Astrocyte of the cerebellum (primary cell): ENCODE data around the gene WDR62.

Source experiments
- DNase-seq: peaks from one replicate; pipeline ENCODE4 v3.0.0-alpha.2; 2011; ENCODE audit warnings: low read depth
- H3K4me3 ChIP-seq: 2 replicates; pipeline ENCODE4 v1.5.1; 2011; ENCODE audit warnings: mild to moderate bottlenecking, low read depth, low read length, moderate library complexity
- CTCF ChIP-seq: IDR thresholded peaks from 2 replicates; pipeline ENCODE4 v1.5.1; 2012; ENCODE audit warnings: low read length, low read depth, moderate library complexity, mild to moderate bottlenecking; ENCODE audit errors: missing control alignments
- in situ Hi-C: cut with HindIII; loops from 2 replicates; pipeline ENCODE4 v1.10.0; 2017; ENCODE audit warnings: low sequenced_read_pairs

Gene WDR62

DNA sequence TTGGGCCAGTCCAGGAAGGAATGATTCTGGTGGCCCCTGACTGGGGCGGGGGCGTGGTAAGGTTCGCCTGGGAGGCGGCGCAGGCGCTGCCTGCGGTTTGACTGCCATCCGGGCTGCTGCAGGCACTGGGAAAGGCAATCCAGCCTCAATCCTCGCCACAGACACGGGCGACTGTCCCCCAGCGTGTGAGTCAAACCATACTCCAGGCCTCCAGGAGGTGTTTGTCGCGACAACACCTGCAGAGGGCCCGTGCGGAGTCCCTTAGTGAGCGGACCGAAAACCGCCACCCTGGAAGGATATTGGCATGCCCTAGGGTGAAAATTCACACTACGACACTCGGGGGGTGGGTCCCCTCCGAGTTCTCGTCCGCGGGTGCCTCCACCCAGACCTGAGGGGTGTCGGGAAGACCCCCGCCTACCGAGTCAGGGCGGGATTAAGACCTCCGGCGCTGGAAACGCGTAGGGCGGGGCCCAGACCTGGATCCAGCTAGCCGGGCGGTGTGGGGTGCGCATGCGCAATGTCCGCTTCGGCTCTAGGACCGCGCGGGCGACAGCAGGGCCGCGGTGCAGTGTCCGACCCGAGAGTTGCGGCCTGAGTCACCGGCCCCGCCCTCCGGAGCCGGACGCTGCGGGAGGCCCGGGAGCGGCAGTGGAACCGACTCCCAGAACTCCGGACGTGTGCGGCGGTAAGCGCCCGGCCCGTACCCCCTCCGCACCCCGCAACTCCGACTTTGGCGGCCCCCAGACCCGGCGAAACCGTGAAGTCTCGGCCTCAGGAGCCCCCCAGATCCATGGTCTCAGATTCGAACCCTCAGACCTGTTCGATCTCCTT lies 85.0 kb downstream of the WDR62 start, which contains the start of gene CAPNS1:
TSS of gene CAPNS1 (plus strand) at position 594 of the 831 bp plus-strand sequence. CDS start 946 bp downstream, outside the sequence.
- peak within 1 kb of the TSS; percentile 88 for H3K4me3 ChIP-seq
- peak; percentile 92 for DNase-seq
- in situ Hi-C loops, result no loop called here
- no peak for TF ChIP-seq CTCF

GRCh38 chr19:36140304-36141038 lies 85.8 kb downstream of the WDR62 start:
- peak overlapping the region; percentile 88 for H3K4me3 ChIP-seq
- TF ChIP-seq CTCF, result no peak
- in situ Hi-C loops, result no loop called here
- DNase-seq, result no peak

DNA sequence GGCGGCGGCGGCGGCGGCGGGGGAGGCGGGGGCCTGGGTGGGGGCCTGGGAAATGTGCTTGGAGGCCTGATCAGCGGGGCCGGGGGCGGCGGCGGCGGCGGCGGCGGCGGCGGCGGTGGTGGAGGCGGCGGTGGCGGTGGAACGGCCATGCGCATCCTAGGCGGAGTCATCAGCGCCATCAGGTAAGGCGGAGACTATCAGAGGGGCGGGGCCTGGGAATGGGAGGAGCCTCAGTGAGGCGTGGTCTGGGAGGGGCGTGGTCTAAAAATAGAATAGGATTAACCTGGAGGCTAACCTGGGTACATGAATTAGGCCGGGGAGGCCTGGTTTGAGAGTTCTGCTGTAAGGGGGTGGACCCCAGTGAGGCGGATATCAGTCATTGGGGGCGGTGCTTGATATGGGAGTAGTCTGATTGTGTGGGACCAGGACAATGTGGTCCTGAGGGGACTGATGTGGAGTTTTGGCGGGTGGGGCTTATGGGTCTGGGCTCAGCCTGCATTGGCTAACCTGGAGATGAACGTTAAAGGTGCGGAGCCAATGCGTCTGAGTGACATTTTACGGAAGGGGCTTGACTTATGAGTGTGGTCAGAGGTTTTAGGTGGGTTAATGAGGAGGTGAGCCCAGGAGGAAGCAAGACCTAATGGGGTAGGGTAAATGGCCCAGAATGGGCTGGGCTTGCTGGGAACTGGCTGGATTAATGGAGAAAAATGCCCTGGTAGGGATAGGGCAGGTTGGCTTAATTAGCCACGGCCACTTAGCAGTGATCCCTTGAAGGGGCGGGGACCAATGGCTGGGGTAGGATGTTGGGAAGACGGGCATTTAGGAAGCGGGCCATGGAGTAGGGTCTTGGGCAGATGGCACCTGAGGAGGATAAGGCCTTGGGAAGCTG lies 86.6 kb downstream of the WDR62 start:
- peak; percentile 64 for DNase-seq
- no peak for TF ChIP-seq CTCF
- in situ Hi-C loops, result no loop called here
- peak overlapping the region; percentile 88 for H3K4me3 ChIP-seq

DNA sequence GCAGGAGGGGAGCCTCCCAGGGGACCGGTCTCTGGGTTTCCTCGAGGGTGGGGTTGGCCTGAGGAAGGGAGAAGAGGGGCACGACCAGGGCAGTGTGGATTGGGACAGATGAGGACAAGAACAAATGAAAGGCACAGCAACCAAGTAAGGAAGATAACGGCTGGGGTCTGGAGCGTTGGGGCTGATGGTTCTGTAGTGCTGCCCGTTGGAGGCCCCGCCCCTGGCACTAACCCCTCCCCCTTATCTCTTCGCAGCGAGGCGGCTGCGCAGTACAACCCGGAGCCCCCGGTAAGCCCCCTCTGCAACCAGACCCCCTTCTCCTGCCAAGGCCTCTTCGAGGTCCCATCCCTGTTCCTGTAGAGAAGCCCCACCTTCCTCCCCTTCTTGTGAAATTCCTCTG lies 87.3 kb downstream of the WDR62 start:
- no peak for TF ChIP-seq CTCF
- H3K4me3 ChIP-seq, result no peak overlapping the region
- in situ Hi-C loops, result no loop called here
- DNase-seq, result no peak

GRCh38 chr19:36142496-36142895 lies 87.8 kb downstream of the WDR62 start:
- TF ChIP-seq CTCF, result no peak
- in situ Hi-C loops, result no loop called here
- H3K4me3 ChIP-seq, result no peak overlapping the region
- no peak for DNase-seq

DNA sequence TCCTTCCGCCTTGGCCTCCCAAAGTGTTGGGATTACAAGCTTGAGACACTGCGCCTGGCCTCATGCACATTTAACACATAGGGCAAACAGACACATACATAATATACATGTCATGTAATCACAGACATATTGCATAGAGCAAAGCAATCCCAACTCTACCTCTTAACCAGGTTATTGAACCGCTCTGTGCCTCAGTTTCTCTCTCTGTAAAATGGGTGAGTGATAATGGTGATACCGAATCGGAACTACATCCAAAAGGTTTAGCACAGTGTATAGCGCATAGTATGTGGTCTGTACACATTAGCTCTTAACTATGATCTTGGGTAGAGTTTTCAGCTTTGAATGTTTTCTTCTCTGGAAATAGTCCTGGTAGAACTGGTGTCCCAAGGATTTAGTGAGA lies 89.9 kb downstream of the WDR62 start:
- in situ Hi-C loops, result no loop called here
- no peak overlapping the region for H3K4me3 ChIP-seq
- no peak for TF ChIP-seq CTCF
- DNase-seq, result no peak
